Gastrocnemius medialis (tissue), 4 donors: ENCODE data around the gene ZKSCAN3. TPM values are rescaled to one million over a fixed set of nuclear protein-coding genes. Genes with fewer than 3 reads are reported as not detected.

ENCODE experiments used
- ATAC-seq, 2 donors: fragments of 150-250 bp; one replicate each; pipeline ENCODE4 v1.9.1; 2016
- DNase-seq, 2 donors: peaks; one replicate each; pipeline ENCODE4 v3.0.0-alpha.2; 2019
- H3K27ac ChIP-seq, 4 donors: fragments of 200-600 bp; sonication (generic); 1 replicate in 1 of 4; 2 replicates in 3 of 4; pipeline ENCODE4 v1.5.1; 2016 to 2018; ENCODE audit warnings: mild to moderate bottlenecking in 2 of 4, moderate library complexity in 1 of 4
- H3K27me3 ChIP-seq, 3 donors: fragments of 200-600 bp; sonication (generic) in 2 of 3; 1 replicate in 1 of 3; 2 replicates in 2 of 3; pipeline versions ENCODE4 v1.5.1 to v1.6.0; 2016 to 2019; ENCODE audit warnings: mild to moderate bottlenecking in 1 of 3, moderate library complexity in 1 of 3
- H3K36me3 ChIP-seq, 2 donors: fragments of 200-600 bp; sonication (generic) in 1 of 2; one replicate each; pipeline ENCODE4 v1.5.1; 2017 to 2018
- H3K4me1 ChIP-seq, 2 donors: fragments of 200-600 bp; sonication (generic) in 1 of 2; one replicate each; pipeline ENCODE4 v1.5.1; 2016 to 2017; ENCODE audit warnings: mild to moderate bottlenecking in 2 of 2
- H3K4me3 ChIP-seq, 4 donors: fragments of 200-600 bp; sonication (generic) in 3 of 4; 1 replicate in 1 of 4; 2 replicates in 3 of 4; pipeline ENCODE4 v1.5.1; 2016 to 2019; ENCODE audit warnings: mild to moderate bottlenecking in 2 of 4
- H3K9me3 ChIP-seq, 3 donors: fragments of 200-600 bp; sonication (generic) in 2 of 3; 1 replicate in 1 of 3; 2 replicates in 2 of 3; pipeline ENCODE4 v1.5.1; 2016 to 2019
- CTCF ChIP-seq, 5 experiments: fragments of 450-650 bp in 3 of 5; fragments of 200-600 bp in 2 of 5; sonication (generic) in 2 of 5; IDR thresholded peaks in 4 of 5; conservative IDR thresholded peaks in 1 of 5; 1 replicate in 4 of 5; 2 replicates in 1 of 5; pipeline ENCODE4 v1.5.1; 2016 to 2019; ENCODE audit warnings: antibody characterized with exemption in 5 of 5, mild to moderate bottlenecking in 3 of 5, moderate library complexity in 3 of 5
- POLR2A ChIP-seq, 2 donors: fragments of 450-650 bp; IDR thresholded peaks; one replicate each; pipeline ENCODE4 v1.6.1; 2017; ENCODE audit warnings: antibody characterized with exemption in 2 of 2, mild to moderate bottlenecking in 2 of 2, moderate library complexity in 2 of 2
- in situ Hi-C, 4 donors: fragments of 200-750 bp; cut with MboI; loops; one replicate each; pipeline versions ENCODE4 v1.15.0 to v1.8.0; 2017; ENCODE audit warnings: low sequenced_read_pairs in 4 of 4
- intact Hi-C: fragments of 100-400 bp; cut with DNase I; formaldehyde crosslinking; loops from one replicate; pipeline ENCODE4 v1.15.1; 2023; ENCODE audit warnings: low total_unique reads
- total RNA-seq, 4 donors: library from RNA; depleted of rRNA; stranded (reverse); fragments of >200 nt; gene quantifications; one replicate each; pipeline versions ENCODE4 v1.1.0 to v1.2.3, GENCODE V29; 2016

Gene ZKSCAN3
- total RNA-seq, 4 donors from 2014 or later: 1.5 to 4.5 (median 2.4) TPM

- no peak for TF ChIP-seq CTCF (IDR thresholded peaks at IDR 0.05 in 4 of 5, conservative IDR thresholded peaks at IDR 0.05 in 1 of 5)
- in situ Hi-C loops: no loop called here
- Histone ChIP-seq H3K4me1 (peaks cover 0 to 4% of the 10 kb centered on the region in 2 donors), H3K36me3 (peaks cover 18 to 41% of the 10 kb centered on the region in 2 donors), H3K27me3 (no peaks in the 10 kb centered on the region), H3K9me3 (peaks cover 0 to 20% (median 16%) of the 10 kb centered on the region in 3 donors), H3K27ac (no peak overlapping the region), H3K4me3 (no peak overlapping the region)
- DNase-seq (no peak), ATAC-seq (no peak)
- intact Hi-C loops: no loop called here
These were observed 19.7 kb upstream of the ZKSCAN3 start for GRCh38 chr6:28330041-28330440.

DNA sequence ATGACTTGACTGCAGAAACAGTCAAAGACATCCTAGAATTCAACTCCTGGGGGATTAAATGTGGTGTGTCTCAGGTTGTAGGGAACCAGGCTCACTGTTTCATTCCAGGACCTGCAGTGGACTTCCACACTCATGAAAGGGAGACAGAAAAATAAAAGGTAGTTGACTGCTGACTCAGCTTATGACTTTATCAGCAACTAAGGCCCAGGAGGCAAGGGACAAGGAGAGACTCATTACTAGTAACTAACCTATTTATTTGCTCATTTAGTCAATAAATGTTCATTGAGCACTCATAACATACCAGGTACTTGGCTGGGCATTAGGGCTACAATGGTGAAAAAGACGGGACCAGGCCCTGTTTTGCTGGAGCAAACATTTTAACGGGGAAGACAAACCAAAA is 16.7 kb upstream of the ZKSCAN3 start:
- Histone ChIP-seq H3K36me3 (peaks cover 0 to 11% of the 10 kb centered on the region in 2 donors), H3K27ac (no peak overlapping the region)
- no peak for DNase-seq

GRCh38 chr6:28333599-28334018 is 16.1 kb upstream of the ZKSCAN3 start:
- ATAC-seq (no peak), DNase-seq (no peak)
- Histone ChIP-seq H3K27me3 (no peaks in the 10 kb centered on the region), H3K4me3 (no peak overlapping the region), H3K9me3 (no peaks in the 10 kb centered on the region), H3K36me3 (peaks cover 0 to 6% of the 10 kb centered on the region in 2 donors), H3K27ac (no peak overlapping the region), H3K4me1 (peaks cover 11 to 13% of the 10 kb centered on the region in 2 donors)
- TF ChIP-seq CTCF (IDR thresholded peaks at IDR 0.05 in 4 of 5, conservative IDR thresholded peaks at IDR 0.05 in 1 of 5): no peak
- no peak for TF ChIP-seq POLR2A (IDR thresholded peaks at IDR 0.05)
- intact Hi-C loops (loop anchor here (2.0 kb wide), 1 partner anchor 21 kb away; no protein-coding TSS in a partner anchor), in situ Hi-C loops (no loop called here)

More for the DNA sequence above, 16.7 kb upstream of the ZKSCAN3 start:
- Histone ChIP-seq H3K27me3 (no peaks in the 10 kb centered on the region), H3K4me3 (no peak overlapping the region), H3K4me1 (peaks cover 11 to 13% of the 10 kb centered on the region in 2 donors), H3K9me3 (no peaks in the 10 kb centered on the region)
- intact Hi-C loops (no loop called here), in situ Hi-C loops (no loop called here)
- ATAC-seq: no peak
- TF ChIP-seq POLR2A (IDR thresholded peaks at IDR 0.05) (no peak), CTCF (IDR thresholded peaks at IDR 0.05 in 4 of 5, conservative IDR thresholded peaks at IDR 0.05 in 1 of 5) (no peak)

DNA sequence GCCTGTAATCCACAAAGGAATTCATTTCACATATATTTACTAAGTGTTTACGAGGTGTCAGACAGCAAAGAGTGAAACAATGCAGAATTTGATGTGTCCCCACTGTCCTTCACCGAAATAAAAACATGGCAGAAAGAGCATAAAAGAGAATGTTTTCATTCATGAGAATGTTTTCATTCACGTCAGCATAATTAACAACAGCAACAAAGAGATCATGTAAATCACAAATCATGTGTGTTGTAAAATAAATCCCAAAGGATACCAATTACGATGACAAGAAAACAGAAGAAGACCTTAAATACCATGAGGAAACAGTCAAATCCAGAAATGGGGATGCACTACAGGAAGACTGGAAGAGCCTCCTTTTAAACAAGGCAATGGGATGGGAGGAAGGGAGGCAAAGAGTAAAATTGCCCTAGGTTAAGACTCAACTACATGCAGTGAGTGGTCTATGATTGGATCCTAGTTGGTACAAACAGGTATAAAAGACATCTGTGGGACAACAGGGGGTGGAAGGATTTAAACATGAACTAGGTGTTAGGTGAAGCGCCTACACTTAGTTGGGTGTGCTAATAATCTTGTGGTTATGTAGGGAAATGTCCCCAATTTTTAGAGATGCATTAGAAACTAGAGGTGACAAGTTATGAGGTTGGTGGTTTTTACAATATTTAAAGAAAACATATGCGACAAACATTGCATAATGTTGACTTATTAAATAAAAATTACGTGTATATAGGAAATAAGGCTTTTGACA is 15.3 kb upstream of the ZKSCAN3 start:
- H3K9me3 ChIP-seq: no peaks in the 10 kb centered on the region
- no peak overlapping the region for H3K4me3 ChIP-seq
- peak overlapping the region; percentile 90 to 99 (median 97) for H3K27ac ChIP-seq
- no peak for DNase-seq
- no peaks in the 10 kb centered on the region for H3K36me3 ChIP-seq
- TF ChIP-seq CTCF (IDR thresholded peaks at IDR 0.05 in 4 of 5, conservative IDR thresholded peaks at IDR 0.05 in 1 of 5) (no peak), POLR2A (IDR thresholded peaks at IDR 0.05) (no peak)
- intact Hi-C loops: loop anchor here (2.0 to 5.0 kb wide), 4 partner anchors 20 to 82 kb away; partner anchors contain the start of genes PGBD1, ZKSCAN4 and ZSCAN26
- H3K27me3 ChIP-seq: no peaks in the 10 kb centered on the region
- in situ Hi-C loops: no loop called here
- H3K4me1 ChIP-seq: peaks cover 11 to 13% of the 10 kb centered on the region in 2 donors
- no peak for ATAC-seq
